ENCODE data around the gene C3orf33. TPM values are rescaled to one million over a fixed set of nuclear protein-coding genes. Genes with fewer than 3 reads are reported as not detected.

Gene C3orf33, protein sequence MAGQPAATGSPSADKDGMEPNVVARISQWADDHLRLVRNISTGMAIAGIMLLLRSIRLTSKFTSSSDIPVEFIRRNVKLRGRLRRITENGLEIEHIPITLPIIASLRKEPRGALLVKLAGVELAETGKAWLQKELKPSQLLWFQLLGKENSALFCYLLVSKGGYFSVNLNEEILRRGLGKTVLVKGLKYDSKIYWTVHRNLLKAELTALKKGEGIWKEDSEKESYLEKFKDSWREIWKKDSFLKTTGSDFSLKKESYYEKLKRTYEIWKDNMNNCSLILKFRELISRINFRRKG
- 2.3 and 2.9 TPM in 2 replicates for total RNA-seq (2021)
- long read RNA-seq, transcript C3orf33-201 (5 exons, 1,884 nt) = major isoform, 20 of 22 reads
- long read RNA-seq, partial matches to known transcripts = 0 of 22 reads
- long read RNA-seq, other reads (novel, unspliced or antisense) = 1 of 22 reads

- peaks cover 6% of the 10 kb centered on the region in 2 experiments for H3K4me1 Mint-ChIP-seq
- DNase-seq = peak; percentile 70
- no peaks in the 10 kb centered on the region for H3K9me3 ChIP-seq (ENCODE audit: control insufficient read depth, low read depth, low read length)
- no peak within 1 kb of the TSS for H2BK12ac ChIP-seq (ENCODE audit: insufficient read length, low read depth, low read length)
- H4K8ac ChIP-seq (replicated peaks; ENCODE audit: insufficient read length, low read depth, low read length) = no peak within 1 kb of the TSS
- no peak within 1 kb of the TSS for H3K27ac ChIP-seq (ENCODE audit: insufficient read length, low read depth, low read length)
- no peak within 1 kb of the TSS for H2AFZ ChIP-seq (ENCODE audit: low read length)
- H2BK15ac ChIP-seq (ENCODE audit: low read depth, low read length) = no peak within 1 kb of the TSS
- no peak within 1 kb of the TSS for H2AK5ac ChIP-seq (ENCODE audit: insufficient read length, low read length)
- H3K27me3 Mint-ChIP-seq (ENCODE audit: low read depth) = no peaks in the 10 kb centered on the region
- no peak within 1 kb of the TSS for H2BK120ac ChIP-seq (ENCODE audit: low read depth, low read length, poor library complexity, severe bottlenecking)
- no peak within 1 kb of the TSS for H2BK5ac ChIP-seq (ENCODE audit: insufficient read length, low read length)
- peak within 1 kb of the TSS in 2 of 3 experiments; percentile 29 to 51; a peak in 4 of 7 replicates for H3K27ac Mint-ChIP-seq
- H3K9ac ChIP-seq (ENCODE audit: extremely low read depth, insufficient read length, low read length) = peak within 1 kb of the TSS; percentile 84
- no peaks in the 10 kb centered on the region for H3K79me1 ChIP-seq (ENCODE audit: insufficient read depth, low read depth, low read length, poor library complexity, severe bottlenecking)
- H3K4me3 Mint-ChIP-seq = peak within 1 kb of the TSS; percentile 85 to 91
- peaks cover 4% of the 10 kb centered on the region; the same call in 1 of the 2 replicates for H3K4me1 ChIP-seq (ENCODE audit: insufficient read depth, low read length)
- no peaks in the 10 kb centered on the region for H4K20me1 ChIP-seq (ENCODE audit: control insufficient read depth, insufficient read depth, insufficient read length)
- H3K18ac ChIP-seq (ENCODE audit: insufficient read length, low read depth, low read length) = peak within 1 kb of the TSS; percentile 93
- H3K36me3 Mint-ChIP-seq (ENCODE audit: insufficient read depth in 1 of 3, low read depth in 3 of 3) = peaks cover 1 to 9% (median 6%) of the 10 kb centered on the region in 3 experiments; a peak in 4 of 7 replicates
- no CpG with 5 or more reads among the region's 61 CpGs for WGBS (ENCODE audit: extremely low coverage, insufficient read length, low lambda C conversion rate)
- H3K56ac ChIP-seq (ENCODE audit: insufficient read length, low read depth, low read length) = no peak within 1 kb of the TSS
- H3K23me2 ChIP-seq (ENCODE audit: insufficient read length, low read depth, low read length, poor library complexity, severe bottlenecking) = no peaks in the 10 kb centered on the region
- peak; percentile 92 for TF ChIP-seq CTCF (conservative IDR thresholded peaks at IDR 0.05)
- H3K14ac ChIP-seq (ENCODE audit: insufficient read depth, low read length) = peak within 1 kb of the TSS; percentile 96
- H3T11ph ChIP-seq (ENCODE audit: low read length) = no peak within 1 kb of the TSS
- H3K27me3 ChIP-seq (ENCODE audit: insufficient read depth, low read length) = no peaks in the 10 kb centered on the region
- no peak within 1 kb of the TSS for H4K91ac ChIP-seq (ENCODE audit: insufficient read length, low read depth, low read length)
- no peak within 1 kb of the TSS for H4K5ac ChIP-seq (ENCODE audit: insufficient read length, low read depth, low read length)
- no peak within 1 kb of the TSS for H3K4ac ChIP-seq (ENCODE audit: low read depth, low read length)
- no peaks in the 10 kb centered on the region for H3K79me2 ChIP-seq (ENCODE audit: insufficient read depth, low read length)
- peak within 1 kb of the TSS; percentile 66 for H3K4me2 ChIP-seq (ENCODE audit: insufficient read depth, insufficient read length, low read length)
- H3K9me3 Mint-ChIP-seq = no peaks in the 10 kb centered on the region
- no peak within 1 kb of the TSS for H2BK20ac ChIP-seq (ENCODE audit: low read depth, low read length, poor library complexity, severe bottlenecking)
- H3K23ac ChIP-seq (ENCODE audit: insufficient read length, low read depth, low read length) = no peak within 1 kb of the TSS
Measured at GRCh38 chr3:155805802-155806618, at the start of gene C3orf33. C3orf33 (minus strand) TSS chr3:155806278; CDS start chr3:155806252, 26 bp downstream.
